K562 (cell line): ENCODE data around the gene RBM45. TPM values are rescaled to one million over a fixed set of nuclear protein-coding genes. Genes with fewer than 3 reads are reported as not detected.

Experiments used
- ATF7 ChIP-seq: fragments of 450-650 bp; IDR thresholded peaks from 2 replicates; pipeline ENCODE4 v1.7.1; 2014; ENCODE audit warnings: mild to moderate bottlenecking, moderate library complexity
- DACH1 ChIP-seq: fragments of 450-650 bp; IDR thresholded peaks from 2 replicates; pipeline ENCODE4 v1.6.1; 2018; ENCODE audit not compliant: partially characterized antibody
- HMBOX1 ChIP-seq: sonication (generic); IDR thresholded peaks from 2 replicates; pipeline ENCODE4 v1.6.1; 2016
- MBD1 ChIP-seq: fragments of 250-450 bp; sonication (Bioruptor Pico); IDR thresholded peaks from 2 replicates; pipeline ENCODE4 v1.8.0; 2022; ENCODE audit warnings: inconsistent platforms
- MBD2 ChIP-seq: sonication (generic); IDR thresholded peaks from 2 replicates; pipeline ENCODE4 v1.6.1; 2016; ENCODE audit warnings: low read depth, borderline replicate concordance
- MLX ChIP-seq, 2 experiments: fragments of 450-650 bp in 1 of 2; sonication (generic) in 1 of 2; formaldehyde crosslinking; conservative IDR thresholded peaks; 2 replicates each; pipeline versions ENCODE4 v1.4.0 to v1.8.1; 2020 to 2022; ENCODE audit warnings: mild to moderate bottlenecking in 1 of 2, missing genetic modification reagents in 1 of 2
- RB1 ChIP-seq: fragments of 450-650 bp; IDR thresholded peaks from 2 replicates; pipeline ENCODE4 v1.6.1; 2017; ENCODE audit warnings: low read depth, mild to moderate bottlenecking
- RBM14 ChIP-seq: fragments of 200-400 bp; formaldehyde crosslinking; IDR thresholded peaks from 2 replicates; pipeline ENCODE4 v1.6.1; 2018; ENCODE audit warnings: low read depth, mild to moderate bottlenecking, low read length, moderate library complexity, borderline replicate concordance; ENCODE audit not compliant: insufficient read depth
- RCOR1 ChIP-seq, 2 experiments: IDR thresholded peaks; 2 replicates each; pipeline ENCODE4 v1.6.1; 2012; ENCODE audit warnings: low read depth in 2 of 2, low read length in 2 of 2, borderline replicate concordance in 1 of 2, improper control_type of control experiment in 1 of 2
- SMAD3 ChIP-seq: fragments of 450-650 bp; formaldehyde crosslinking; conservative IDR thresholded peaks from 2 replicates; pipeline ENCODE4 v1.4.0; 2020; ENCODE audit warnings: mild to moderate bottlenecking
- SUPT5H ChIP-seq: fragments of 450-650 bp; IDR thresholded peaks from 2 replicates; pipeline ENCODE4 v1.6.1; 2016
- TAF1 ChIP-seq: IDR thresholded peaks from 2 replicates; pipeline ENCODE4 v1.6.1; 2011; ENCODE audit warnings: mild to moderate bottlenecking, low read length, moderate library complexity; ENCODE audit not compliant: insufficient read depth, control insufficient read depth, severe bottlenecking; ENCODE audit errors: extremely low read depth
- THAP12 ChIP-seq: fragments of 250-450 bp; sonication (Bioruptor Pico); IDR thresholded peaks from 2 replicates; pipeline ENCODE4 v1.9.0; 2021; ENCODE audit warnings: mild to moderate bottlenecking, inconsistent platforms
- THRAP3 ChIP-seq: fragments of 450-650 bp; IDR thresholded peaks from 2 replicates; pipeline ENCODE4 v1.6.1; 2016; ENCODE audit warnings: mild to moderate bottlenecking, inconsistent platforms, borderline replicate concordance
- ZNF197 ChIP-seq: fragments of 200-800 bp; sonication (Bioruptor generic); IDR thresholded peaks from 2 replicates; pipeline ENCODE4 v1.6.1; 2016; ENCODE audit warnings: low read depth, missing genetic modification characterization, missing compliant biosample characterization
- ZNF224 ChIP-seq: sonication (generic); formaldehyde crosslinking; IDR thresholded peaks from 2 replicates; pipeline ENCODE4 v1.8.0; 2022; ENCODE audit warnings: mild to moderate bottlenecking, missing genetic modification reagents
- ZNF436 ChIP-seq: fragments of 250-450, 450-650 bp; sonication (Bioruptor Pico); formaldehyde crosslinking; IDR thresholded peaks from 2 replicates; pipeline ENCODE4 v1.7.0; 2020; ENCODE audit warnings: mild to moderate bottlenecking
- ZNF584 ChIP-seq: fragments of 200-800 bp; sonication (Bioruptor generic); IDR thresholded peaks from 2 replicates; pipeline ENCODE4 v1.6.1; 2016; ENCODE audit warnings: low read depth, mild to moderate bottlenecking, missing genetic modification characterization, missing compliant biosample characterization
- ZNF586 ChIP-seq: fragments of 450-650 bp; formaldehyde crosslinking; conservative IDR thresholded peaks from 2 replicates; pipeline ENCODE4 v1.4.0; 2020; ENCODE audit warnings: mild to moderate bottlenecking, moderate library complexity
- ZNF79 ChIP-seq: fragments of 250-450 bp; sonication (Bioruptor Pico); IDR thresholded peaks from 2 replicates; pipeline ENCODE4 v1.4.0; 2020; ENCODE audit warnings: low read depth, mild to moderate bottlenecking, moderate library complexity
- polyA plus RNA-seq, 8 experiments: library from polyadenylated mRNA; depleted of rRNA in 4 of 8; stranded (reverse) in 5 of 8; unstranded in 3 of 8; fragments of >200 nt; fragmentation: Nextera tagmentation in 2 of 8; fragmentation: Illumina TruSeq in 1 of 8; extraction: Ambion mirVana in 2 of 8; extraction: Trizol in 1 of 8; gene quantifications; 2 replicates each; pipeline versions ENCODE4 v1.2.1 to v1.2.3, GENCODE V29; 2011 to 2014; ENCODE audit warnings: inconsistent platforms in 1 of 8, missing spikeins in 1 of 8
- total RNA-seq, 7 experiments: library from RNA; depleted of rRNA in 6 of 7; stranded (reverse); fragments of >200 nt in 6 of 7; fragmentation: Illumina TruSeq in 2 of 7; extraction: Trizol in 2 of 7; gene quantifications; 2 replicates each; pipeline versions ENCODE4 v1.2.1 to v1.2.3, GENCODE V29; 2011 to 2021; ENCODE audit warnings: low replicate concordance in 1 of 7

Gene RBM45
- total and polyA plus RNA-seq, 9 of the 15 experiments (the other 6 are each of a cell fraction or from before 2014, with no cell fraction given), result 6.7 to 22.0 (median 15.0) TPM

- TF ChIP-seq MBD2, result 0 out of 2 replicates have a peak, but pooled peaks have one; percentile 30
- TF ChIP-seq RCOR1 (IDR thresholded peaks at IDR 0.05; ENCODE audit: borderline replicate concordance in 1 of 2, low read depth in 2 of 2, low read length in 2 of 2), result peak; percentile 59 to 88; a peak in 3 of 4 replicates
- TF ChIP-seq TAF1, result peak; percentile 83
- TF ChIP-seq ZNF79 (CRISPR knock-in tag), result no peak
- TF ChIP-seq RB1, result peak; percentile 93
- TF ChIP-seq ZNF197 (CRISPR knock-in tag), result no peak
- TF ChIP-seq SMAD3 (CRISPR knock-in tag), result no peak
- peak; percentile 46; the same call in 1 of the 2 replicates for TF ChIP-seq HMBOX1
- TF ChIP-seq DACH1, result peak; percentile 69
- TF ChIP-seq ZNF436 (CRISPR knock-in tag), result no peak
- no peak for TF ChIP-seq ZNF584 (CRISPR knock-in tag)
- TF ChIP-seq ATF7, result peak; percentile 86
- no peak for TF ChIP-seq ZNF586
- no peak for TF ChIP-seq THRAP3
- TF ChIP-seq ZNF224 (CRISPR knock-in tag), result no peak
- TF ChIP-seq SUPT5H, result peak; percentile 92
- no peak for TF ChIP-seq MBD1 (CRISPR knock-in tag)
- peak; percentile 98 for TF ChIP-seq THAP12 (CRISPR knock-in tag)
- TF ChIP-seq RBM14, result no peak
- TF ChIP-seq MLX (CRISPR knock-in tag; conservative IDR thresholded peaks at IDR 0.05), result no peak
Observed at GRCh38 chr2:178112202-178113152, at the start of gene RBM45 (continued).
